Upper lobe of left lung (tissue), 4 donors: ENCODE data around the gene KRT33A.
"Not testable (repeated sequence)": the region's sequence is repeated elsewhere in the genome, so short reads cannot be mapped to it uniquely, and the experiment has no call there.

Source experiments
- POLR2A ChIP-seq, 4 donors: fragments of 450-650 bp; IDR thresholded peaks; one replicate each; pipeline ENCODE4 v1.5.1; 2016 to 2017; ENCODE audit warnings: antibody characterized with exemption in 4 of 4, mild to moderate bottlenecking in 2 of 4
- POLR2AphosphoS5 ChIP-seq, 2 donors: sonication (generic); formaldehyde crosslinking; IDR thresholded peaks; one replicate each; pipeline ENCODE4 v1.5.1; 2017; ENCODE audit warnings: antibody characterized with exemption in 2 of 2
- TF ChIP-seq, protein P1 (sequence below), 6 experiments: fragments of 450-650 bp in 4 of 6; fragments of 200-600 bp in 2 of 6; sonication (generic) in 2 of 6; IDR thresholded peaks; one replicate each; pipeline ENCODE4 v1.5.1; 2016 to 2019; ENCODE audit warnings: antibody characterized with exemption in 6 of 6

DNA sequence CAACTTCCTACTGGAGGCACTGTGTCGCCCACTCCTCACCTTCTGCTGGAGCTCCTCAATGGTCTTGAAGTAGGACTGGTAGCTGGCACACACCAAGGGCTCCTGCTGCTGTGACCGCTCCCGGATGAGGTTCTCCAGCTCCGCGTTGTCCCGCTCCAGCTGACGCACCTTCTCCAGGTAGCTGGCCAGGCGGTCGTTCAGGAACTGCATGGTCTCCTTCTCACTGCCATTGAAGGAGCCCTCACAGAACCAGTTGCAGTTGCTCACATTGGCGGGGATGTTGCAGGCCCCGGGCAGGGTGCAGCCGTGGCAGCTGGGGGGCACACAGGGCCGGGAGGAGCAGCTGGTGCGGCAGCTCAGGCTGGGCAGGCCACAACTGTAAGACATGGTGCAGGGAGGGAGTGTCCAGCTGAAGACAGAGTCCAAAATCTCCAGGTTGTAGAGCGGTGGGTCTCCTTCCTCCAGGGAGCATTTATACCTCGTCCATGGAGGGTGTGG lies at the start of gene KRT33A:
- TF ChIP-seq, protein P1, sequence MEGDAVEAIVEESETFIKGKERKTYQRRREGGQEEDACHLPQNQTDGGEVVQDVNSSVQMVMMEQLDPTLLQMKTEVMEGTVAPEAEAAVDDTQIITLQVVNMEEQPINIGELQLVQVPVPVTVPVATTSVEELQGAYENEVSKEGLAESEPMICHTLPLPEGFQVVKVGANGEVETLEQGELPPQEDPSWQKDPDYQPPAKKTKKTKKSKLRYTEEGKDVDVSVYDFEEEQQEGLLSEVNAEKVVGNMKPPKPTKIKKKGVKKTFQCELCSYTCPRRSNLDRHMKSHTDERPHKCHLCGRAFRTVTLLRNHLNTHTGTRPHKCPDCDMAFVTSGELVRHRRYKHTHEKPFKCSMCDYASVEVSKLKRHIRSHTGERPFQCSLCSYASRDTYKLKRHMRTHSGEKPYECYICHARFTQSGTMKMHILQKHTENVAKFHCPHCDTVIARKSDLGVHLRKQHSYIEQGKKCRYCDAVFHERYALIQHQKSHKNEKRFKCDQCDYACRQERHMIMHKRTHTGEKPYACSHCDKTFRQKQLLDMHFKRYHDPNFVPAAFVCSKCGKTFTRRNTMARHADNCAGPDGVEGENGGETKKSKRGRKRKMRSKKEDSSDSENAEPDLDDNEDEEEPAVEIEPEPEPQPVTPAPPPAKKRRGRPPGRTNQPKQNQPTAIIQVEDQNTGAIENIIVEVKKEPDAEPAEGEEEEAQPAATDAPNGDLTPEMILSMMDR (IDR thresholded peaks at IDR 0.05): not testable (repeated sequence)
- not testable (repeated sequence) for TF ChIP-seq POLR2AphosphoS5, POLR2A (IDR thresholded peaks at IDR 0.05)
